ENCODE measurements around the gene LANCL1. TPM values are rescaled to one million over a fixed set of nuclear protein-coding genes. Genes with fewer than 3 reads are reported as not detected.

Gene LANCL1
- total RNA-seq, 6 experiments from 2014 or later, result 16.1 to 20.6 (median 17.5) TPM

DNA sequence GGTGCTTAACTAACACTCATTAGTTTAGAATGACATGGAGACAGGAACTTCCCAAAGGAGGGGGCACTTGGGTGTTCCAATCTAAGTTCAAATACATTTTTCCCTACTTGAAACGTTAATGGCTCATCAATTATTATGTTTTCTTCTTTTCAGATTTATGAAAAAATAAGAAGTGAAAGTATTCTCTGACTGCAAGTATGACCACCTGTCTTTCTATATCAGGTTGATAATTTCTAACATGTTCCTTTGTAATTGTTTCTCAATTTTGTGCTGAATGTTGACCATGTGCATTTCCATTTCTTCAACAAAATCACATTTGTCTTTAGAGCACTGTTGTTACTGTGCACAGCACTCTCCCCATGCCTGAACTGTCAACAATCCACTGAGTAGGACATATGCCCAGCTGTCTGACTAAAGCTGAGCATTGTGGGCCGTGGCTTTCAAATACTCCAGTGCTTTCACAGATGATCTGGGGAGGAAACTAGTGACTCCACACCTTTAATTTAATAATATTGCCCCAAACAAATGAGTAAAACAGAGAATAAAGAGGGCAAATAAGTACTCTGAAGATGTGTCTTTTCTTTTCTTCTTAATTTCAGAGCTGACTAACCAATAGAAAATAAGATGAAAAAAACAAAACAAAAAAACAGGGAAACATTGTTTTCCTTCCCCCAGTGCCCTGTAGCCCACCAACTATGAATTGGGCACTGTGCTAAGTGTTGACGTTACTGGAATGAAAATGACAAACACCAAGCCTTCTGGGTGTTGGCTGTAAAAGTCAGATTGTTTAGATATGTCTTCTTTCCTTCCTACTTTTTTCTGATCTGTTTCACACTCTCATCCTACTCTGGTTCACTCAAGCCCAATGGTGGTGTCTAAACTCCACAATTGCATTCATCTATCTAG, 16.0 kb downstream of the LANCL1 start:
- ATAC-seq (no peak), DNase-seq (no peak)
- H3K27ac ChIP-seq, result no peak overlapping the region
- H3K27me3 ChIP-seq, result no peaks in the 10 kb centered on the region
- TF ChIP-seq, protein P1, sequence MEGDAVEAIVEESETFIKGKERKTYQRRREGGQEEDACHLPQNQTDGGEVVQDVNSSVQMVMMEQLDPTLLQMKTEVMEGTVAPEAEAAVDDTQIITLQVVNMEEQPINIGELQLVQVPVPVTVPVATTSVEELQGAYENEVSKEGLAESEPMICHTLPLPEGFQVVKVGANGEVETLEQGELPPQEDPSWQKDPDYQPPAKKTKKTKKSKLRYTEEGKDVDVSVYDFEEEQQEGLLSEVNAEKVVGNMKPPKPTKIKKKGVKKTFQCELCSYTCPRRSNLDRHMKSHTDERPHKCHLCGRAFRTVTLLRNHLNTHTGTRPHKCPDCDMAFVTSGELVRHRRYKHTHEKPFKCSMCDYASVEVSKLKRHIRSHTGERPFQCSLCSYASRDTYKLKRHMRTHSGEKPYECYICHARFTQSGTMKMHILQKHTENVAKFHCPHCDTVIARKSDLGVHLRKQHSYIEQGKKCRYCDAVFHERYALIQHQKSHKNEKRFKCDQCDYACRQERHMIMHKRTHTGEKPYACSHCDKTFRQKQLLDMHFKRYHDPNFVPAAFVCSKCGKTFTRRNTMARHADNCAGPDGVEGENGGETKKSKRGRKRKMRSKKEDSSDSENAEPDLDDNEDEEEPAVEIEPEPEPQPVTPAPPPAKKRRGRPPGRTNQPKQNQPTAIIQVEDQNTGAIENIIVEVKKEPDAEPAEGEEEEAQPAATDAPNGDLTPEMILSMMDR (IDR thresholded peaks at IDR 0.05), result no peak
- TF ChIP-seq POLR2A (IDR thresholded peaks at IDR 0.05), result no peak
- 88% methylated on average over 3 of the region's 3 CpGs for WGBS (ENCODE audit: insufficient coverage, low coverage, low lambda C conversion rate, missing lambda C conversion rate)
- intact Hi-C loops (cut with DNase I), result no loop called here
- H3K36me3 ChIP-seq, result no peaks in the 10 kb centered on the region
- H3K9me3 ChIP-seq, result no peaks in the 10 kb centered on the region
- no peaks in the 10 kb centered on the region for H3K4me1 ChIP-seq
- H3K4me3 ChIP-seq, result no peak overlapping the region

- intact Hi-C loops (cut with DNase I), result no loop called here
- Histone ChIP-seq H3K9me3 (no peaks in the 10 kb centered on the region), H3K4me1 (no peaks in the 10 kb centered on the region), H3K4me3 (no peak overlapping the region), H3K27me3 (no peaks in the 10 kb centered on the region), H3K27ac (no peak overlapping the region), H3K36me3 (peaks cover 0 to 5% (median 0%) of the 10 kb centered on the region in 4 donors)
- TF ChIP-seq, protein P1 (IDR thresholded peaks at IDR 0.05), result no peak
- no peak for TF ChIP-seq POLR2A (IDR thresholded peaks at IDR 0.05)
- DNase-seq (no peak), ATAC-seq (no peak)
- 87% methylated on average over 5 of the region's 5 CpGs for WGBS (ENCODE audit: insufficient coverage, low coverage, low lambda C conversion rate, missing lambda C conversion rate)
Measured at GRCh38 chr2:210459880-210460279, 16.7 kb downstream of the LANCL1 start.

DNA sequence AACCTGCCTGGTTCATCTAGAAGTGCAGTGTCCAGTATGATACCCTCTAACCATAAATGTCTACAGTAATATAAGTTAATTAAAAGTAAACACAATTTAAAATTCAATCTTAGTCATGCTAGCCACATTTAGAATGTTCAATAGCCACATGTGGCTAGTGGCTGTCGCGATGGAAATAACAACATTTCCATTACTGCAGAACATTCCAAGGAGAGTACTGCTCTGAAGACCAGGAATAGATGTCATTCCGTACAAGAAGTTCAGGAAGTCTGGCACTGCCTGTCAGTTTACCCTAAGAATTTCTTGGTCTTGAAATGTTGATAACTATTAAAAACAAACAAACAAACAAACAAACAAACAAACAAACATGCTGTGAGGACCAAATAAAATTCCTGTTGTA, 17.2 kb downstream of the LANCL1 start:
- TF ChIP-seq POLR2A (IDR thresholded peaks at IDR 0.05), result no peak
- H3K4me3 ChIP-seq, result no peak overlapping the region
- no peaks in the 10 kb centered on the region for H3K4me1 ChIP-seq
- no peaks in the 10 kb centered on the region for H3K9me3 ChIP-seq
- intact Hi-C loops (cut with DNase I), result no loop called here
- peaks cover 0 to 9% (median 2%) of the 10 kb centered on the region in 4 donors for H3K36me3 ChIP-seq
- 100% methylated on average over 3 of the region's 3 CpGs for WGBS (ENCODE audit: insufficient coverage, low coverage, low lambda C conversion rate, missing lambda C conversion rate)
- ATAC-seq (no peak), DNase-seq (no peak)
- H3K27ac ChIP-seq, result no peak overlapping the region
- H3K27me3 ChIP-seq, result no peaks in the 10 kb centered on the region

GRCh38 chr2:210458395-210458794, 18.2 kb downstream of the LANCL1 start:
- no peak for DNase-seq
- Histone ChIP-seq H3K4me3 (no peak overlapping the region), H3K9me3 (no peaks in the 10 kb centered on the region), H3K36me3 (peaks cover 0 to 9% (median 3%) of the 10 kb centered on the region in 4 donors), H3K4me1 (no peaks in the 10 kb centered on the region), H3K27me3 (no peaks in the 10 kb centered on the region), H3K27ac (no peak overlapping the region)
- intact Hi-C loops (cut with DNase I), result no loop called here
- 93% methylated on average over 4 of the region's 4 CpGs for WGBS (ENCODE audit: insufficient coverage, low coverage, low lambda C conversion rate, missing lambda C conversion rate)
- TF ChIP-seq POLR2A (IDR thresholded peaks at IDR 0.05), result no peak
- TF ChIP-seq, protein P1 (IDR thresholded peaks at IDR 0.05), result no peak
- no peak for ATAC-seq

GRCh38 chr2:210456571-210456970, 20.0 kb downstream of the LANCL1 start:
- DNase-seq (no peak), ATAC-seq (no peak)
- Histone ChIP-seq H3K36me3 (peaks cover 0 to 9% (median 3%) of the 10 kb centered on the region in 4 donors), H3K27me3 (no peaks in the 10 kb centered on the region), H3K27ac (no peak overlapping the region), H3K4me1 (no peaks in the 10 kb centered on the region), H3K9me3 (no peaks in the 10 kb centered on the region), H3K4me3 (no peak overlapping the region)
- WGBS (ENCODE audit: insufficient coverage, low coverage, low lambda C conversion rate, missing lambda C conversion rate), result 89% methylated on average over 1 of the region's 1 CpG
- intact Hi-C loops (cut with DNase I), result no loop called here
- no peak for TF ChIP-seq POLR2A (IDR thresholded peaks at IDR 0.05)
- TF ChIP-seq, protein P1 (IDR thresholded peaks at IDR 0.05), result no peak
